OCI-LY1 (cell line): ENCODE measurements around the gene NR3C1.

Source experiments
- H2AFZ ChIP-seq: fragments of 200-600 bp; sonication (generic), shearing (Covaris generic); 2 replicates; pipeline ENCODE4 v1.6.0; 2014; ENCODE audit warnings: antibody characterized with exemption, mild to moderate bottlenecking, low read length
- H3F3A ChIP-seq: fragments of 200-600 bp; sonication (generic), shearing (Covaris generic); 2 replicates; pipeline ENCODE4 v1.6.0; 2014; ENCODE audit warnings: mild to moderate bottlenecking, antibody characterized with exemption, low read length, moderate library complexity; ENCODE audit not compliant: insufficient read depth
- H3K27ac ChIP-seq: fragments of 200-600 bp; sonication (generic); 2 replicates; pipeline ENCODE4 v1.5.1; 2014; ENCODE audit warnings: low read length, mixed run types, mild to moderate bottlenecking, low read depth; ENCODE audit not compliant: poor library complexity, severe bottlenecking
- H3K27me3 ChIP-seq: fragments of 200-600 bp; sonication (generic); 2 replicates; pipeline ENCODE4 v1.6.0; 2014; ENCODE audit warnings: antibody characterized with exemption, mild to moderate bottlenecking, low read length, moderate library complexity; ENCODE audit not compliant: insufficient read depth
- H3K36me3 ChIP-seq: fragments of 200-600 bp; sonication (generic); 2 replicates; pipeline ENCODE4 v1.6.1; 2014; ENCODE audit warnings: mild to moderate bottlenecking, antibody characterized with exemption, low read length, moderate library complexity, mixed read lengths; ENCODE audit not compliant: insufficient read depth
- H3K4me1 ChIP-seq: fragments of 200-600 bp; sonication (generic); 2 replicates; pipeline ENCODE4 v1.5.1; 2014; ENCODE audit warnings: mild to moderate bottlenecking, low read length, moderate library complexity; ENCODE audit not compliant: insufficient read depth, severe bottlenecking
- H3K4me2 ChIP-seq: fragments of 200-600 bp; sonication (generic), shearing (Covaris generic); 2 replicates; pipeline ENCODE4 v1.6.1; 2014; ENCODE audit warnings: low read length
- H3K4me3 ChIP-seq: fragments of 200-600 bp; sonication (generic); 2 replicates; pipeline ENCODE4 v1.5.1; 2014; ENCODE audit warnings: low read length, low read depth, mild to moderate bottlenecking, mixed read lengths; ENCODE audit not compliant: poor library complexity, severe bottlenecking
- H3K79me2 ChIP-seq: fragments of 200-600 bp; shearing (Covaris generic); 2 replicates; pipeline ENCODE4 v1.6.1; 2016; ENCODE audit warnings: mixed run types, low read length, mixed read lengths; ENCODE audit not compliant: insufficient read depth
- H3K9ac ChIP-seq: fragments of 200-600 bp; sonication (generic), shearing (Covaris generic); 2 replicates; pipeline ENCODE4 v1.6.1; 2014; ENCODE audit warnings: mild to moderate bottlenecking, low read length, mixed read lengths
- H3K9me2 ChIP-seq: fragments of 200-600 bp; sonication (generic), shearing (Covaris generic); 2 replicates; pipeline ENCODE4 v1.6.1; 2014; ENCODE audit warnings: low read depth, mild to moderate bottlenecking, low read length, mixed read lengths
- H3K9me3 ChIP-seq: fragments of 200-600 bp; shearing (Covaris generic); 2 replicates; pipeline ENCODE4 v1.6.1; 2014; ENCODE audit warnings: low read length, mixed read lengths
- H4K20me1 ChIP-seq: fragments of 200-600 bp; sonication (generic), shearing (Covaris generic); 2 replicates; pipeline ENCODE4 v1.6.0; 2016; ENCODE audit warnings: mild to moderate bottlenecking, low read length; ENCODE audit not compliant: insufficient read depth
- CTCF ChIP-seq: fragments of 200-600 bp; sonication (generic), shearing (Covaris generic); IDR thresholded peaks from 2 replicates; pipeline ENCODE4 v1.5.1; 2017; ENCODE audit warnings: mild to moderate bottlenecking, antibody characterized with exemption, low read length, moderate library complexity, mixed read lengths
- EZH2 ChIP-seq: fragments of 200-600 bp; sonication (generic), shearing (Covaris generic); IDR thresholded peaks from 2 replicates; pipeline ENCODE4 v1.8.0; 2017; ENCODE audit warnings: borderline replicate concordance, mixed run types, mild to moderate bottlenecking, antibody characterized with exemption, low read length, moderate library complexity, mixed read lengths

The NR3C1 gene

GRCh38 chr5:143379606-143380005 lies 23.9 kb downstream of the NR3C1 start:
- Histone ChIP-seq H3K9me2 (no peaks in the 10 kb centered on the region), H3K36me3 (peaks cover 64% of the 10 kb centered on the region), H3K27me3 (no peaks in the 10 kb centered on the region), H3K9me3 (peaks cover 10% of the 10 kb centered on the region; the same call in 1 of the 2 replicates), H3K4me2 (no peak overlapping the region), H3F3A (no peaks in the 10 kb centered on the region), H3K27ac (no peak overlapping the region), H3K4me3 (no peak overlapping the region), H4K20me1 (0 out of 2 replicates have a peak, but pooled peaks cover 3% of the 10 kb centered on the region), H3K4me1 (no peaks in the 10 kb centered on the region), H2AFZ (no peak overlapping the region), H3K79me2 (peaks cover 100% of the 10 kb centered on the region), H3K9ac (no peak overlapping the region)
- TF ChIP-seq CTCF (no peak), EZH2 (no peak)

- Histone ChIP-seq H3K27ac (no peak overlapping the region), H3K9ac (no peak overlapping the region)
Observed at GRCh38 chr5:143376911-143377813, 26.3 kb downstream of the NR3C1 start.

GRCh38 chr5:143376195-143376779 lies 27.2 kb downstream of the NR3C1 start:
- no peak overlapping the region for H3K4me2 ChIP-seq
- TF ChIP-seq CTCF (no peak), EZH2 (no peak)
- H3K9me2 ChIP-seq: no peaks in the 10 kb centered on the region
- H3K4me3 ChIP-seq: no peak overlapping the region
- 0 out of 2 replicates have a peak, but pooled peaks cover 3% of the 10 kb centered on the region for H4K20me1 ChIP-seq
- H3K9ac ChIP-seq: no peak overlapping the region
- no peaks in the 10 kb centered on the region for H3K27me3 ChIP-seq
- peaks cover 100% of the 10 kb centered on the region for H3K79me2 ChIP-seq
- H3K4me1 ChIP-seq: no peaks in the 10 kb centered on the region
- H3K36me3 ChIP-seq: peaks cover 57% of the 10 kb centered on the region
- H3K27ac ChIP-seq: no peak overlapping the region
- H3K9me3 ChIP-seq: no peaks in the 10 kb centered on the region
- no peak overlapping the region for H2AFZ ChIP-seq
- no peaks in the 10 kb centered on the region for H3F3A ChIP-seq

More at GRCh38 chr5:143376911-143377813, 26.3 kb downstream of the NR3C1 start:
- Histone ChIP-seq H3K4me3 (no peak overlapping the region), H2AFZ (no peak overlapping the region), H3K36me3 (peaks cover 55% of the 10 kb centered on the region), H3K4me2 (no peak overlapping the region), H3K27me3 (no peaks in the 10 kb centered on the region), H3K9me3 (no peaks in the 10 kb centered on the region), H3K9me2 (no peaks in the 10 kb centered on the region), H3K79me2 (peaks cover 100% of the 10 kb centered on the region), H3F3A (no peaks in the 10 kb centered on the region), H4K20me1 (0 out of 2 replicates have a peak, but pooled peaks cover 3% of the 10 kb centered on the region), H3K4me1 (no peaks in the 10 kb centered on the region)
- TF ChIP-seq CTCF: no peak
- no peak for TF ChIP-seq EZH2
